CD4-positive, alpha-beta T cell treated with Interleukin-21 for 1 hour (primary cell): Measurements from ENCODE around the gene NECTIN1.

Source experiments
- DNase-seq: peaks from one replicate; pipeline ENCODE4 v3.0.0-alpha.2; 2020

Gene NECTIN1

DNA sequence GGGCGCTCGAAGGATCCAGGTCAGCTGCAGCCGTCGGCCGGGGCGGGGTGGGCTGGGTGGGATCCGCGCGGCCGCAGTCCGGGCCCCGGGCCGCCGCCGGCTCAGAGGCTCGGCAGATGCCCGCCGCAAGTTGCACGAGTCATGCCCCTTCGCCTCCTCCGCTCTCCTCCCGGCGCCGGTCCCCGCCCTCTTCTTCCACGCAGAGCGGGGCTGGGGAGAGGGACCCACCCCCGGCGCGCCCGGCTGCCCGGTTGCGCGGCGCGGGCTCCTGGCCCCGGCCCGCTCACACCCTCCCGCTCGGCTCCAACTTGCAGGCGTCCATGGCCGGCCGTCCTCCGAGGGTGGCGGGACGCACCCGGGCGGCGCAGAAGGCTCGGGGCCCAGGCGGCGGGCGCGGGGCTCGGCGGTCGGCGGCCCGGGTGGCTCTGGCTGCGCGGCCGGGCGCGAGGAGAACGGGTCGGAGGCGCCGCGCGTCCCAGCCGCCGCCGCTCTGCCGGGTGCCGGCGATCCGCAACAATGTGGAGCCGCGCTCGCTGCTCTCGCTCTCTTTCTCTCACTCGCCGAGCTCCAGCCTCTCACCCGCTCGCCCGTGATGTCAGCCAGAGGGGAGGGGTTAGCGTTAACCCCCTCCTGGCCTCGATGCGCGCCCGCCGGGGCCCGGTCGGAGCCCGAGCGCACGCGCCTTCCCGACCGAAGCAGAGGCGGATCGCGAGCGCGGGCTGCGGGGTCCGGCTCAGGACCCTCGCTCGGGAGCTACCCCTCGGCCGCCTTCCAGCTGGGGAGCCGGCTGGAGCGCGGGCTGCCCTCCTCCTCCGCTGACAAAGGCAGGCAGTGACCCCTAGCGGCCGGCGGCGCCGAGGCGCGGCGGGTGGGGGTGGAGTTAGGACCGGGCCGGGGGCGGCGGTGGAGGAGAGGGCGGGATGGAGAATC, at the start of gene NECTIN1:
Gene NECTIN1 (minus strand): TSS at position 550 of the 930 bp plus-strand sequence. CDS start 647 bp downstream, outside the sequence.
- DNase-seq: peak; percentile 84

DNA sequence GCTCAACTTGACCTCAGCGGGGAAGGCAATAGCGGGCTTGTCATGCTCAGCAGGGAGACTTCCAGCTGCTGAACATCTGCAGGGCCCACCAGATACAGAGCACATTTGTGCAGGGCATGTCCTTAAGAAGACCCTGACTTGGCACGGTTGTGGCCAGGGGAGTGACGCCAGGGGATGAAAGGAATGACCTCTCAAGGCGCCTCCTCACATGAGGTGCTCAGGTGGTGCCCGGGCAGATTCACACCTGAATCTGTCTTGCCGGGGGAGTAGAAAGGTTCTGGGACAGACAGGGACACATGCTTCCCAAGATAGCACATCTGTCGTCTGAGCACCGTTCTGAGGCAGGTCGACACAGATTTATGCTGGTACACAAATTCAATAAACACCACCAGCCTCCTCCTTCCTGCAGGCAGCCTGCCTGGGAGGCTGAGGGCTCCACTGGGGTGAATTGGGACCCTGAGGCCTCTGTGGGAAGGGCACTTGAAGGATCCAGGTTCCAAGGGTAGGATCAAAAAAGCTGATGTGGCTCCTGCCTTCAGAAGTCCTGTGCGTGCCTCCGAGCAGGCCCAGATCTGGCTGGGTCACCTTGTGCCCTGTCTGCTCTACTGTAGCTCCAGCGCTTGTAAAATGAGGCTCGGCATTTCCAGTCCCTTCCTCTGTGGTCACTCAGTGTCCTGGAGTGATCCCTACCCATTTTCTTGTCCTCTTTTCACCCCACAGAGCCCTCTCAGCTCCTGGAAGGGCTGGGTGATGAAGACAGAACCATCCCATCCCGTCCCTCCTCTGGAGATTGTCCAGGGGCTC, 49.6 kb upstream of the NECTIN1 start:
- no peak for DNase-seq

- no peak for DNase-seq
These were observed 48.9 kb upstream of the NECTIN1 start for GRCh38 chr11:119777940-119778339.

DNA sequence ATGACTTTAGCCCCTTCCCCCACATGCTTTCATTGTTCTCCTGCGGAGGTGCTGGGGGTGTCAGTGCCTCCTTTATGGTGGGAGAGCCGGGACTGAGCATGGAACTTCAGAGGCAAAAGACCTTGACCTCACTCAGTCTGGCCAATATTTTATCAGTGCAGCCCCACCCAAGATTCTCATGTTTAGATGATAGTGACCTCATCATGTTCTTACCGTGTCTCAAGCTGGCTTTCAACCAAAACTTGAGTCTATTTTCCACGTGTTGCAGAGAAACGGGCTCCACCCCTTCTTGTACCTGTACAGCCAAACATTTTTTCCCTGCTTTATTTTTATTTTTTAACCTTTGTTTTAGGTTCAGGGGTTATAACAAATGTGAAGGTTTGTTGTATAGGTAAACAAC, 47.7 kb upstream of the NECTIN1 start:
- no peak for DNase-seq

DNA sequence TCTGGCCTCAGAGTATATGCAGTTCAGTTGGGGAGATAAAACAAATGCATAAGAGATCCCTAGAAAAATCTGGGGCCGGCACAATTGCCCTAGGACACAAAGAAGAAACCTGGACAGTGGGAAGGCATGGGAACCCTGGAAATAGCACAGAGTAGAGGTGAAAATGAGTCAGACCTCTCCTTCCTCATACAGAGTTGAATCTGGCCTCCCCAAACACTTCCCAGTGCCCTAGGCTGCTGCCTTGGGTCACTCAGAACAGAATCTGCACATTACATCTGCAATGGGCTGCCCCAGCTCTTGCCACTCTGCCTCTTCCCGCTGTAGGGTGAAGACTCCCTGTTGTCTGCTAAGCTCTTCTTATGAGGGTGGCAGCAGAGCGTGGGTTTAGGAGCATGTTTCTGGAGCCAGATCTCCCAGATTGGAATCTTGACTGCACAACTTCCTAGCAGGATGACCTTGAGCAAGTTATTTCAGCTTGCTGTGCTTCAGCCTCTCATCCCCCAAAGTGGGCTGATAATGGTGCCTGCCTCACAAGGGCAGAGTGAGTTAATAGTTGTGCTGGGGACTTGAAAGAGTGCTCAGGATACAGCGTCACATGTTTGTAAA, 47.1 kb upstream of the NECTIN1 start:
- no peak for DNase-seq

DNA sequence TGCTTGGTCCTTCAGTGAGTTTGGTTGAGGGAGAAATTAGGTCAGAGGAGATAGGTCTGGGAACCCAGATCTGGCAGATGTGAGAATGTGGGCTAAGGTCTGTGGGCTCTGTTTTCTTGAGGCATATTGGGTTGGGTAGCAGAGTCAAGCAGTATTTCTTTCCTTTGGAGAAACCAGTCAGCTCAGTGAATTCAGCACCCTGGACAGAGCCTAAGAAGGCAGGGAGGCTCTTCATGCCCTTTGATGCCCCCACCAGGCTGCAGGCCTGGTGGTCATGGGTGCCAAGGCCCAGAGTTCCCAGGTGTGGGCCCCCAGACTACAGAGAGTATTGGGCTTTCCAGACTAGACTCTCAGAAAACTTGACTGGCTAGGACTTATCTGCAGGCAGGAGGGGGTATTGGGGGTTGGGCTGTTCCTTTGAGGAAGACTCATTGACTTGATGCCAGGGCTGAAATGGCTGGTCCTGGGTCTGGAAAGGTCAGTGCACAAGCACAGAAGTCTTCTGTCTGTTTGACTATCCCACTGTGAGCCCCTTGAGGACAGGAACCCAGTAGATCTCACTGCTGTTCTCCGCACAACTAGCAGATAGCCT, 45.3 kb upstream of the NECTIN1 start:
- DNase-seq: no peak

DNA sequence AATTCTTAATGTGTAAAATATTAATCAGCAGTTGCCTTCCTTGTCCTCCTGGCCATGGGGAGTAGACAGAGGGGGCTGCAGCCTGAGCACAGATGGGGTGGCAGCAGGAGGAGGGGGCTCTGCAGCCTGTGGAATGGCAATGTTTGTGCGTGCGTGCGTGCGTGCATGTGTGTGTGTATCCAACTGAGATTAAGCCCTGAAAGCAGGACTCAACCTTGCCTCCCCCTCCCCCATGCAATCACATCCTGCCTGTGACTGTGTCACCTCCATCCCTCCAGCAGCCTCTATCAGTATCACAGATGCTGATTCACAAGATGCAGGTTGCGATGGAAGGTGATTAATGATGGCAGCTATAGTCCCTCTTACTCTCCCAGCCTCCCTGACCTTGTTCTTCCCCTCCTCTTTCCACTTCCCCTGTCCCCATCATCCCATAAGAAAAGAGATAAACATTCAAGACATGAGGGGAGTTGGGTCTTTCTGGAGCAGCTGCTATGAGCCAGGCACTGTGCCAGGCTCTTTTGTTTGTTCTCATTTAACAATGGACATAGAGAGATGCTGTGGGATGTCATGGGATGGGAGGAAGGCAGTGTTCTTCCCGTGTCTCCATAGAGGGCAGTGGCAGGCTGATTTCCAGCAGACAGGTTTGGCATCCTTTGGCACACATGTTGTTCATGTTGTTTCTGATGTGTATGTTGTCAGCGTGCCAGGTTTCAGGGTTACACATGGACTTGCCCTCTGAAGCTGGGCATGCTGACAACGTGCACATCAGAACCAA, 43.8 kb upstream of the NECTIN1 start:
- DNase-seq: no peak

GRCh38 chr11:119772076-119772475, 43.1 kb upstream of the NECTIN1 start:
- no peak for DNase-seq

- no peak for DNase-seq
These were observed 42.3 kb upstream of the NECTIN1 start for GRCh38 chr11:119771172-119771770.

GRCh38 chr11:119765628-119766027, 36.6 kb upstream of the NECTIN1 start:
- DNase-seq: no peak

DNA sequence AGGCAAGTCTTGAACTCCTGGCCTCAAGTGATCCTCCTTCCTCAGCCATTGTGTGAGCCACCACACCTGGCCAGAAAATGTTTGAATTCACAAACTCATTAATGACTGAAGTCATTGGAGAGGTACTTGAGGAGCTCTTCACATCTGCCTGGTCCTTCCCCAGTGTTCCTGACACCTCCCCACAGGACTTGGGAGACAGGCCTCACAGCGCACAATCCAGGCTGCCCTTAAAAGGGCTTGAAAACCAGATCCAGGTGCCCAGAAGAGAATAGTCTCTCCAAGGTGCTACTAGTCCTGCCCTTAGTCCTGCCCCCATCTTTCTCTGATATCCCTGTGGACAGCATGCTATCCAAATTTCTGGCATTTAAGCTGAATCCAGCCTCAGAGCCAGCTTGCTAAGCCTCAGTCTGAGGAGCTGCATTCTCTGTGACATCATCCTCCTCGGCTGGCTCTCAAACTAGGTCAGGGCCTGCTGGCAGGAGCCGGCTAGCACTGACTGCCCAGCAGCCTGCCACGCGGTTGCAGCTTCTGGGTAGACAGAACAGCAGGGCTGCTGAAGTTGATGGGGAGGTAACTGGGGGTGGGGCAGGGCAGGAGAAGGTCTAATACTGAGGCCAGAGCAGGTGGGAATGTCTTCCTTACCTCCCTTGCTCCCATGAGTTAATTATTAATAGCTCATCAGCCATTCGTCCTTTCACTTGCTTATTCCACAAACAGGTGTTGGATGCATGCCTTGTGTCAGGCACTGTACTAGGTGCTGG, 35.3 kb upstream of the NECTIN1 start:
- no peak for DNase-seq

DNA sequence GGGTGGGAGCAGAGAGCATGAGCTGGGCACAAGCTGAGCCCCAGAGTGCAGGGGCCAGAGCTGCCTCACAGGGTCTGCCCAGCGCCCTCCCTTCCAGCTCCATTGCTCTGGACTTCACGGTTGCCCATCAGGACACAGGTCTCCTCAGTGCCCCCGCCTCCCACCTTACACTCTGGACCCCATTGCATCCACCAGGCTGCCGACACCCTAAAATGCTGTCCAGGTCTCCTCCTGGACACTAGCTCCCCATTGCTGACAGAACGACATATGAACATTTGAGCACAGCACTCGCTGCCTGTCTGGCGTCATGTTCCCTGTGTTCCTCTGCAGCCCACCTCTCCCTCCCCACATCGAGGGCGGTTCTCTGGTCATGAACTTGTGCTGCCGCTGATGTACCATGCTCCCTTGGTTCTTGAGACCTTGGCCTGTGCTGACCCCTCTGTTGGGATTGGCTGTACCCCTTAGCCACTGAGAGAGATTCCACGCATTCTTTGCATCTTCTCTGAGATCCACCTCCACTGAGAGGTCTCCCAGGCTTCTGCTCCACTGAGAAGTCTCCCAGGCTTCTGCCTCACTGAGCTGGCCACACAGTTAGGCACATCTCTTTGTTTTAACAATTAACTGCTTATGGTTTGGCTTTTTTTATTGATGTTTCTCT, 34.2 kb upstream of the NECTIN1 start:
- no peak for DNase-seq

DNA sequence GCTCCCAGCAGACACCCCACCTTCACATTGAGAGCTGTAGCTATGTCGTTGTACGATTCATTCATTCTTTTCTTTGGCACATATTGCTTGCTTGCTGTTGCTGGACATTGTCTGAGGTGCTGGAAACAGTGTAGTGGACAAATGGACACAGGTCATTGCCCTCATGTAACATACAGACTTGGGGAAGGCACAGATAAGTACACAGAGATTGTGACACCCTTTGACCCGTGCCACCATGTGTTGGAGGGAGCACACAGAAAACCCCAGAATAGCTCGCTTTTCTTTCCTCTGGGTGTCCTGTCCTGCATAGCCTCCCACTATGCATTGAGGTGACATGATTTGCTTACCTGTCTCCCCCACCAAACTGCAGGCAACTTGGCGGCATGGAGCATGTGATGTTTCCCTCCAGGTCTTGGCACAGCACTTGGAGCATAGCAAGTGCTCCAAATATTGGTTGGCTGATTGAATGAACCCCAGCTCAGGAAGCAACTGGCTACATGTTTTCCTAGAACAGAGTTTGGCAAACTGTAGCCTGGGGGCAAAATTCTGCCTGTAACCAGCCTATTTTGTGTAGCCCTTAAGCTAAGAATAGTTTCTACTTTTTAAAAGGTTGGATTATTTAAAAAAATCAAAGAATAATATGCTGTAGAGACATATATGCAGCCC, 30.9 kb upstream of the NECTIN1 start:
- DNase-seq: no peak

DNA sequence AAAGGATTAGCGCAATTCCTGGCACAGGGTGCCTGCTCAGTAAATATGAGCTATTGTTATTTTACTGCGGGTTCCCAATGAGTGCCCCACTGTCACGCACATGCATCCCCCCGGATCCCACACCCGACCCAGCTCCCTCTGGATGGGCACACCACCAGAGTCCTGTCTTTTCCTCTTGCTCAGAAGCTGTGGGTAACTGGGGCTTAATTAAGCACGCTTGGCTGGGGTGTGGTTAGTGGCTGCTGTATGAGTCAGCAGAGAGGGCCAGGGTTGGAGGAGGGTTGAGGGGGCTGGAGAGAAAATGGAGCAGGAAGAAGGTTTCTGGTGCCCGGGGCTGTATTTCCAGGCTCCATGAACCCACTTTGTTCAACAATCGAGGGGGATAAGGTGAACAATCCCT, 30.3 kb upstream of the NECTIN1 start:
- DNase-seq: no peak

DNA sequence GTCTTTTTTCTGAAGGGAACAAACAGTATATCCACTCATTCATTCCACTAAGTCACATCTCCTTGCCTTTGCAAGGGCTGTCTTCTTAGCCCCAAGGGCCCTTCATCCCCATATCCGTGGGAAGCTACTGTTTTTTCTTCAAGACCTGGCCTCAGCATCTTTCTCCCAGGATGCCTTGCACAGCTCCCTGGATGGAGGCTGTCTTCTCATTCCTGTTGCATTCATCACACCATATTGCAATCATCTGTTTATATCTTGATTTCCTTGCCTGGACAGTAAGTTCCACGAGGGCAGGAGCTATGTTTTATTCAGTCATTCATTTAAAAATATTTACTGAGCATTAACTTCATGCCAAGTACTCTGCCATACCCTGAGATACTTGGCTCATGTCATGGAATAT, 29.3 kb upstream of the NECTIN1 start:
- DNase-seq: no peak

GRCh38 chr11:119757378-119757777, 28.4 kb upstream of the NECTIN1 start:
- no peak for DNase-seq

DNA sequence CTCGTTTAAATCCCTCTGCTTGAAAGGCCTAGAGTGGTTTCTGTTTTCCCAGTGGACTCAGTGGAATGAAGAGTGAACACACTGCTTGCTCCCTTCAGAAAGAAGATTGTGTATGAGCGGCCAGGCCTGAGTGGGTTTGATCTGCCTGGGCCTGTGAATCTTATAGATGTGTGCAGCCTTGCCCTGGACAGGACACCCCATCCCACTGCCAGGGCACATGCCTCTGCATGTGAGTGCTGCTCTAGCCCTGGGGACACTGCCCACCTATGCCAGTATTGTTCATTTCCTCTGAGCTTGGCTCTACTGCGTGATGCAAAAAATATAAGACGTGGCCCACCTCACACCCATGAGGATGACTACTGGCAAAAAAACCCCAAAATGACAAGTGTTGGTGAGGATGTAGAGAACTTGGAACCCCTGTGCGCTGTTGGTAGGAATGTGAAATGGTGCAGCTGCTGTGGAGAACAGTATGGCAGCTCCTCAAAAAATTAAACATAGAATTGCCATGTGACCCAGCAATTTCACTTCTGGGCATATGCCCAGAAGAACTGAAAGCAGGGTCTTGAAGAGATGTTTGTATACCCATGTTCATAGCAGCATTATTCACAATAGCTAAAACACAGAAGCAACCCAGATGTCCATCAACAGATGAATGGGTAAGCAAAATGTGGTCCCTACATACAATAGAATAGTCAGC, 27.3 kb upstream of the NECTIN1 start:
- DNase-seq: no peak

GRCh38 chr11:119755356-119756071, 26.5 kb upstream of the NECTIN1 start:
- no peak for DNase-seq
